OCI-LY1 (cell line): ENCODE measurements around the gene GABBR1.

ENCODE experiments used
- H2AFZ ChIP-seq: fragments of 200-600 bp; sonication (generic), shearing (Covaris generic); 2 replicates; pipeline ENCODE4 v1.6.0; 2014; ENCODE audit warnings: antibody characterized with exemption, mild to moderate bottlenecking, low read length
- H3F3A ChIP-seq: fragments of 200-600 bp; sonication (generic), shearing (Covaris generic); 2 replicates; pipeline ENCODE4 v1.6.0; 2014; ENCODE audit warnings: mild to moderate bottlenecking, antibody characterized with exemption, low read length, moderate library complexity; ENCODE audit not compliant: insufficient read depth
- H3K27ac ChIP-seq: fragments of 200-600 bp; sonication (generic); 2 replicates; pipeline ENCODE4 v1.5.1; 2014; ENCODE audit warnings: low read length, mixed run types, mild to moderate bottlenecking, low read depth; ENCODE audit not compliant: poor library complexity, severe bottlenecking
- H3K27me3 ChIP-seq: fragments of 200-600 bp; sonication (generic); 2 replicates; pipeline ENCODE4 v1.6.0; 2014; ENCODE audit warnings: antibody characterized with exemption, mild to moderate bottlenecking, low read length, moderate library complexity; ENCODE audit not compliant: insufficient read depth
- H3K36me3 ChIP-seq: fragments of 200-600 bp; sonication (generic); 2 replicates; pipeline ENCODE4 v1.6.1; 2014; ENCODE audit warnings: mild to moderate bottlenecking, antibody characterized with exemption, low read length, moderate library complexity, mixed read lengths; ENCODE audit not compliant: insufficient read depth
- H3K4me1 ChIP-seq: fragments of 200-600 bp; sonication (generic); 2 replicates; pipeline ENCODE4 v1.5.1; 2014; ENCODE audit warnings: mild to moderate bottlenecking, low read length, moderate library complexity; ENCODE audit not compliant: insufficient read depth, severe bottlenecking
- H3K4me2 ChIP-seq: fragments of 200-600 bp; sonication (generic), shearing (Covaris generic); 2 replicates; pipeline ENCODE4 v1.6.1; 2014; ENCODE audit warnings: low read length
- H3K4me3 ChIP-seq: fragments of 200-600 bp; sonication (generic); 2 replicates; pipeline ENCODE4 v1.5.1; 2014; ENCODE audit warnings: low read length, low read depth, mild to moderate bottlenecking, mixed read lengths; ENCODE audit not compliant: poor library complexity, severe bottlenecking
- H3K79me2 ChIP-seq: fragments of 200-600 bp; shearing (Covaris generic); 2 replicates; pipeline ENCODE4 v1.6.1; 2016; ENCODE audit warnings: mixed run types, low read length, mixed read lengths; ENCODE audit not compliant: insufficient read depth
- H3K9ac ChIP-seq: fragments of 200-600 bp; sonication (generic), shearing (Covaris generic); 2 replicates; pipeline ENCODE4 v1.6.1; 2014; ENCODE audit warnings: mild to moderate bottlenecking, low read length, mixed read lengths
- H3K9me2 ChIP-seq: fragments of 200-600 bp; sonication (generic), shearing (Covaris generic); 2 replicates; pipeline ENCODE4 v1.6.1; 2014; ENCODE audit warnings: low read depth, mild to moderate bottlenecking, low read length, mixed read lengths
- H3K9me3 ChIP-seq: fragments of 200-600 bp; shearing (Covaris generic); 2 replicates; pipeline ENCODE4 v1.6.1; 2014; ENCODE audit warnings: low read length, mixed read lengths
- H4K20me1 ChIP-seq: fragments of 200-600 bp; sonication (generic), shearing (Covaris generic); 2 replicates; pipeline ENCODE4 v1.6.0; 2016; ENCODE audit warnings: mild to moderate bottlenecking, low read length; ENCODE audit not compliant: insufficient read depth
- CTCF ChIP-seq: fragments of 200-600 bp; sonication (generic), shearing (Covaris generic); IDR thresholded peaks from 2 replicates; pipeline ENCODE4 v1.5.1; 2017; ENCODE audit warnings: mild to moderate bottlenecking, antibody characterized with exemption, low read length, moderate library complexity, mixed read lengths
- EZH2 ChIP-seq: fragments of 200-600 bp; sonication (generic), shearing (Covaris generic); IDR thresholded peaks from 2 replicates; pipeline ENCODE4 v1.8.0; 2017; ENCODE audit warnings: borderline replicate concordance, mixed run types, mild to moderate bottlenecking, antibody characterized with exemption, low read length, moderate library complexity, mixed read lengths

The GABBR1 gene

GRCh38 chr6:29598172-29598747 lies 34.7 kb downstream of the GABBR1 start:
- no peak overlapping the region for H3K9ac ChIP-seq
- H3K27me3 ChIP-seq = no peaks in the 10 kb centered on the region
- H3K4me3 ChIP-seq = no peak overlapping the region
- no peak overlapping the region for H2AFZ ChIP-seq
- H3K27ac ChIP-seq = no peak overlapping the region
- H3K9me3 ChIP-seq = no peaks in the 10 kb centered on the region
- H3K4me2 ChIP-seq = no peak overlapping the region
- TF ChIP-seq CTCF (no peak), EZH2 (no peak)
- no peaks in the 10 kb centered on the region for H3F3A ChIP-seq
- no peaks in the 10 kb centered on the region for H3K4me1 ChIP-seq
- no peaks in the 10 kb centered on the region for H3K36me3 ChIP-seq
- no peaks in the 10 kb centered on the region for H3K9me2 ChIP-seq
- no peaks in the 10 kb centered on the region for H3K79me2 ChIP-seq
- no peaks in the 10 kb centered on the region for H4K20me1 ChIP-seq

GRCh38 chr6:29597184-29597583 lies 35.8 kb downstream of the GABBR1 start:
- Histone ChIP-seq H3K27ac (no peak overlapping the region), H3K4me1 (no peaks in the 10 kb centered on the region), H3F3A (no peaks in the 10 kb centered on the region), H3K4me3 (no peak overlapping the region), H3K79me2 (no peaks in the 10 kb centered on the region), H3K9me2 (no peaks in the 10 kb centered on the region), H4K20me1 (no peaks in the 10 kb centered on the region), H3K27me3 (no peaks in the 10 kb centered on the region), H3K9me3 (no peaks in the 10 kb centered on the region), H3K4me2 (no peak overlapping the region), H3K36me3 (no peaks in the 10 kb centered on the region), H2AFZ (no peak overlapping the region), H3K9ac (no peak overlapping the region)
- TF ChIP-seq EZH2 (no peak), CTCF (no peak)

GRCh38 chr6:29596381-29596900 lies 36.5 kb downstream of the GABBR1 start:
- Histone ChIP-seq H3K9me3 (no peaks in the 10 kb centered on the region), H3F3A (no peaks in the 10 kb centered on the region), H3K27me3 (no peaks in the 10 kb centered on the region), H3K9ac (no peak overlapping the region), H3K4me2 (no peak overlapping the region), H3K79me2 (no peaks in the 10 kb centered on the region), H2AFZ (no peak overlapping the region), H3K9me2 (no peaks in the 10 kb centered on the region), H3K36me3 (no peaks in the 10 kb centered on the region), H3K4me1 (no peaks in the 10 kb centered on the region), H3K4me3 (no peak overlapping the region), H4K20me1 (no peaks in the 10 kb centered on the region), H3K27ac (no peak overlapping the region)
- no peak for TF ChIP-seq CTCF
